ENCODE data around the gene PHF3.

The PHF3 gene

GRCh38 chr6:63643862-63644261 is 8.3 kb downstream of the PHF3 start:
- no peak for DNase-seq (ENCODE audit: low read depth in 2 of 3, low spot score in 1 of 3)

GRCh38 chr6:63644668-63645326 is 9.2 kb downstream of the PHF3 start:
- no peak for DNase-seq (ENCODE audit: low read depth in 2 of 3, low spot score in 1 of 3)

GRCh38 chr6:63649269-63649668 is 13.7 kb downstream of the PHF3 start:
- DNase-seq (ENCODE audit: low read depth in 2 of 3, low spot score in 1 of 3): no peak

- no peak for DNase-seq (ENCODE audit: low read depth in 2 of 3, low spot score in 1 of 3)
Observed at GRCh38 chr6:63649847-63650265, 14.3 kb downstream of the PHF3 start.

GRCh38 chr6:63652980-63653379 is 17.4 kb downstream of the PHF3 start:
- DNase-seq (ENCODE audit: low read depth in 2 of 3, low spot score in 1 of 3): no peak

- DNase-seq (ENCODE audit: low read depth in 2 of 3, low spot score in 1 of 3): no peak
Observed at GRCh38 chr6:63660757-63661156, 25.2 kb downstream of the PHF3 start.

- DNase-seq (ENCODE audit: low read depth in 2 of 3, low spot score in 1 of 3): no peak
Observed at GRCh38 chr6:63661769-63662168, 26.2 kb downstream of the PHF3 start.

- DNase-seq (ENCODE audit: low read depth in 2 of 3, low spot score in 1 of 3): no peak
Observed at GRCh38 chr6:63663147-63663955, 27.7 kb downstream of the PHF3 start.

GRCh38 chr6:63663956-63664281 is 28.3 kb downstream of the PHF3 start:
- no peak for DNase-seq (ENCODE audit: low read depth in 2 of 3, low spot score in 1 of 3)

GRCh38 chr6:63671098-63671754 is 35.6 kb downstream of the PHF3 start:
- DNase-seq (ENCODE audit: low read depth in 2 of 3, low spot score in 1 of 3): no peak

GRCh38 chr6:63672582-63673129 is 37.1 kb downstream of the PHF3 start:
- no peak for DNase-seq (ENCODE audit: low read depth in 2 of 3, low spot score in 1 of 3)

GRCh38 chr6:63673692-63674091 is 38.1 kb downstream of the PHF3 start:
- no peak for DNase-seq (ENCODE audit: low read depth in 2 of 3, low spot score in 1 of 3)

- DNase-seq (ENCODE audit: low read depth in 2 of 3, low spot score in 1 of 3): no peak
Observed at GRCh38 chr6:63674635-63675034, 39.0 kb downstream of the PHF3 start.

GRCh38 chr6:63675138-63675537 is 39.5 kb downstream of the PHF3 start:
- DNase-seq (ENCODE audit: low read depth in 2 of 3, low spot score in 1 of 3): no peak

- no peak for DNase-seq (ENCODE audit: low read depth in 2 of 3, low spot score in 1 of 3)
Observed at GRCh38 chr6:63676412-63677114, 41.0 kb downstream of the PHF3 start.

GRCh38 chr6:63677282-63677681 is 41.7 kb downstream of the PHF3 start:
- DNase-seq (ENCODE audit: low read depth in 2 of 3, low spot score in 1 of 3): no peak

GRCh38 chr6:63683071-63683603 is 47.5 kb downstream of the PHF3 start:
- no peak for DNase-seq (ENCODE audit: low read depth in 2 of 3, low spot score in 1 of 3)

GRCh38 chr6:63685446-63686379 is 50.1 kb downstream of the PHF3 start:
- DNase-seq (ENCODE audit: low read depth in 2 of 3, low spot score in 1 of 3): no peak

GRCh38 chr6:63689421-63689820 is 53.8 kb downstream of the PHF3 start:
- no peak for DNase-seq (ENCODE audit: low read depth in 2 of 3, low spot score in 1 of 3)

GRCh38 chr6:63690221-63690620 is 54.6 kb downstream of the PHF3 start:
- no peak for DNase-seq (ENCODE audit: low read depth in 2 of 3, low spot score in 1 of 3)

Measured in stimulated activated CD4-positive, alpha-beta T cell treated with anti-CD3 and anti-CD28 coated beads, Interleukin-12 subunit alpha, Interleukin-12 subunit beta, amount 100 ng/mL, for 48 hours (primary cell).